ENCODE measurements around the gene RNF207.
A peak's percentile ranks its signal among the peaks of the same experiment; 100 is the strongest.

The RNF207 gene

GRCh38 chr1:6167391-6168303 is 38.3 kb upstream of the RNF207 start:
- TF ChIP-seq EZH2phosphoT487 (IDR thresholded peaks at IDR 0.05; ENCODE audit: low read depth) (no peak), CTCF (IDR thresholded peaks at IDR 0.05; ENCODE audit: low read depth, low read length) (no peak)
- H3K4me2 ChIP-seq (ENCODE audit: low read length) = no peak overlapping the region

GRCh38 chr1:6168947-6169586 is 36.9 kb upstream of the RNF207 start:
- H4K20me1 ChIP-seq (ENCODE audit: insufficient read depth, low read length) = no peaks in the 10 kb centered on the region
- H3K4me1 ChIP-seq (ENCODE audit: low read length) = peaks cover 13% of the 10 kb centered on the region
- no peaks in the 10 kb centered on the region for H3K79me2 ChIP-seq (ENCODE audit: low read length)
- no peak overlapping the region for H3K4me2 ChIP-seq (ENCODE audit: low read length)
- H2AFZ ChIP-seq (ENCODE audit: low read depth, low read length) = no peak overlapping the region
- H3K27ac ChIP-seq (ENCODE audit: low read length) = no peak overlapping the region
- H3K27me3 ChIP-seq (ENCODE audit: low read depth, low read length) = no peaks in the 10 kb centered on the region
- TF ChIP-seq EZH2phosphoT487 (IDR thresholded peaks at IDR 0.05; ENCODE audit: low read depth) (no peak), CTCF (IDR thresholded peaks at IDR 0.05; ENCODE audit: low read depth, low read length) (no peak)
- no peaks in the 10 kb centered on the region for H3K36me3 ChIP-seq (replicated peaks; ENCODE audit: low read depth, low read length)
- no peak overlapping the region for H3K9ac ChIP-seq (ENCODE audit: low read length)
- H3K4me3 ChIP-seq (ENCODE audit: low read length) = no peak overlapping the region
- H3K9me3 ChIP-seq (ENCODE audit: insufficient read depth, low read length) = no peaks in the 10 kb centered on the region

More at GRCh38 chr1:6167391-6168303, 38.3 kb upstream of the RNF207 start:
- no peak overlapping the region for H3K9ac ChIP-seq (ENCODE audit: low read length)
- H3K9me3 ChIP-seq (ENCODE audit: insufficient read depth, low read length) = no peaks in the 10 kb centered on the region
- no peaks in the 10 kb centered on the region for H4K20me1 ChIP-seq (ENCODE audit: insufficient read depth, low read length)
- no peak overlapping the region for H3K27ac ChIP-seq (ENCODE audit: low read length)
- H3K79me2 ChIP-seq (ENCODE audit: low read length) = no peaks in the 10 kb centered on the region
- no peaks in the 10 kb centered on the region for H3K36me3 ChIP-seq (replicated peaks; ENCODE audit: low read depth, low read length)
- peaks cover 13% of the 10 kb centered on the region for H3K4me1 ChIP-seq (ENCODE audit: low read length)
- no peaks in the 10 kb centered on the region for H3K27me3 ChIP-seq (ENCODE audit: low read depth, low read length)
- no peak overlapping the region for H3K4me3 ChIP-seq (ENCODE audit: low read length)
- no peak overlapping the region for H2AFZ ChIP-seq (ENCODE audit: low read depth, low read length)

- H3K27me3 ChIP-seq (ENCODE audit: low read depth, low read length) = no peaks in the 10 kb centered on the region
- H3K36me3 ChIP-seq (replicated peaks; ENCODE audit: low read depth, low read length) = no peaks in the 10 kb centered on the region
- no peaks in the 10 kb centered on the region for H3K79me2 ChIP-seq (ENCODE audit: low read length)
- H3K9ac ChIP-seq (ENCODE audit: low read length) = peak overlapping the region; percentile 41; the same call in 1 of the 2 replicates
- no peaks in the 10 kb centered on the region for H3K9me3 ChIP-seq (ENCODE audit: insufficient read depth, low read length)
- H3K4me1 ChIP-seq (ENCODE audit: low read length) = peaks cover 13% of the 10 kb centered on the region
- peak overlapping the region; percentile 68 for H3K4me2 ChIP-seq (ENCODE audit: low read length)
- H3K27ac ChIP-seq (ENCODE audit: low read length) = no peak overlapping the region
- H4K20me1 ChIP-seq (ENCODE audit: insufficient read depth, low read length) = no peaks in the 10 kb centered on the region
- TF ChIP-seq CTCF (IDR thresholded peaks at IDR 0.05; ENCODE audit: low read depth, low read length) = no peak
- no peak for TF ChIP-seq EZH2phosphoT487 (IDR thresholded peaks at IDR 0.05; ENCODE audit: low read depth)
- no peak overlapping the region; the same call in 1 of the 2 replicates for H2AFZ ChIP-seq (ENCODE audit: low read depth, low read length)
- peak overlapping the region; percentile 62 for H3K4me3 ChIP-seq (ENCODE audit: low read length)
Observed at GRCh38 chr1:6170116-6170741, 35.7 kb upstream of the RNF207 start.

- Histone ChIP-seq H3K4me1 (ENCODE audit: low read length) (peaks cover 13% of the 10 kb centered on the region), H3K9me3 (ENCODE audit: insufficient read depth, low read length) (no peaks in the 10 kb centered on the region), H3K79me2 (ENCODE audit: low read length) (no peaks in the 10 kb centered on the region), H3K4me3 (ENCODE audit: low read length) (peak overlapping the region; percentile 62), H3K27ac (ENCODE audit: low read length) (no peak overlapping the region), H3K9ac (ENCODE audit: low read length) (peak overlapping the region; percentile 41), H3K27me3 (ENCODE audit: low read depth, low read length) (no peaks in the 10 kb centered on the region), H3K36me3 (replicated peaks; ENCODE audit: low read depth, low read length) (no peaks in the 10 kb centered on the region), H4K20me1 (ENCODE audit: insufficient read depth, low read length) (no peaks in the 10 kb centered on the region), H3K4me2 (ENCODE audit: low read length) (peak overlapping the region; percentile 68), H2AFZ (ENCODE audit: low read depth, low read length) (no peak overlapping the region; the same call in 1 of the 2 replicates)
- TF ChIP-seq CTCF (IDR thresholded peaks at IDR 0.05; ENCODE audit: low read depth, low read length) (no peak), EZH2phosphoT487 (IDR thresholded peaks at IDR 0.05; ENCODE audit: low read depth) (no peak)
Observed at GRCh38 chr1:6170742-6171201, 35.1 kb upstream of the RNF207 start.

Measured in OCI-LY3 (cell line).